ENCODE results near the gene CASP1.

DNA sequence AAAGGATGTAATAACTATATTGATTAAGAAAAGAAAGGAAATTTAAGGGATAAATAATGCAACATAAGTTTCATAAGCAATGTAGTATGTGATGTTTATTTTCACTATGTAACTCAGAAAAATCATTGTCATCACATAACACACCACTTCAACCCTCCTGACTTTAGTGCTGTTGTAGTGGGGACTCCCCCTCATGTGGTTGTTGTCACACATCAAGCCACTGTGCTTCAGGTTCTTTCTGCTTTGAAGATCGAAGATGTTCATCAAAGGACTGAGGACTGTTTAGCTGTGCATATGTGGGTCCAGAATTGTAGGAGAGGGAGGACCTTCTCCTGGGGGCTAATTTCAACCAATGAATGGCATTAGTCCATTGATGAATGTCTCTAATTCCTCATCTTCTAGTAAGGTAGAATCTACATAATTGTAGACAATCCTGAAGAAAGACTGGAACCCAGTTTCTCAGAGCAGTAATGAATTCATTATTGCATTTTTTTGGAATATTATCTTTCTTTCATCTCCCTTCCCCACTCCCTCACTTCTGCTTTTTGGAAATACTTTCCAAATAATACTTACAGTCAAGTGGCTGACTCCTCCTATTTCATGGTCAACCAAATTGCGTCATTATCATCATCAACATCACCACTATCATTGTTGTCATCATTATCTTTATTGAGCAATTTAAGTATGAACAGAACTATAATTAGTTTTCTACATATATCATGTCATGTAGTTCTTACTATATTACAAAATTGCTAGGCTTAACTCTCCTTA, 20.0 kb upstream of the CASP1 start:
- TF ChIP-seq, protein P1, sequence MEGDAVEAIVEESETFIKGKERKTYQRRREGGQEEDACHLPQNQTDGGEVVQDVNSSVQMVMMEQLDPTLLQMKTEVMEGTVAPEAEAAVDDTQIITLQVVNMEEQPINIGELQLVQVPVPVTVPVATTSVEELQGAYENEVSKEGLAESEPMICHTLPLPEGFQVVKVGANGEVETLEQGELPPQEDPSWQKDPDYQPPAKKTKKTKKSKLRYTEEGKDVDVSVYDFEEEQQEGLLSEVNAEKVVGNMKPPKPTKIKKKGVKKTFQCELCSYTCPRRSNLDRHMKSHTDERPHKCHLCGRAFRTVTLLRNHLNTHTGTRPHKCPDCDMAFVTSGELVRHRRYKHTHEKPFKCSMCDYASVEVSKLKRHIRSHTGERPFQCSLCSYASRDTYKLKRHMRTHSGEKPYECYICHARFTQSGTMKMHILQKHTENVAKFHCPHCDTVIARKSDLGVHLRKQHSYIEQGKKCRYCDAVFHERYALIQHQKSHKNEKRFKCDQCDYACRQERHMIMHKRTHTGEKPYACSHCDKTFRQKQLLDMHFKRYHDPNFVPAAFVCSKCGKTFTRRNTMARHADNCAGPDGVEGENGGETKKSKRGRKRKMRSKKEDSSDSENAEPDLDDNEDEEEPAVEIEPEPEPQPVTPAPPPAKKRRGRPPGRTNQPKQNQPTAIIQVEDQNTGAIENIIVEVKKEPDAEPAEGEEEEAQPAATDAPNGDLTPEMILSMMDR (IDR thresholded peaks at IDR 0.05), result no peak
- no peak for TF ChIP-seq POLR2AphosphoS5 (IDR thresholded peaks at IDR 0.05; ENCODE audit: low read depth, low read length)
- TF ChIP-seq, protein P2, sequence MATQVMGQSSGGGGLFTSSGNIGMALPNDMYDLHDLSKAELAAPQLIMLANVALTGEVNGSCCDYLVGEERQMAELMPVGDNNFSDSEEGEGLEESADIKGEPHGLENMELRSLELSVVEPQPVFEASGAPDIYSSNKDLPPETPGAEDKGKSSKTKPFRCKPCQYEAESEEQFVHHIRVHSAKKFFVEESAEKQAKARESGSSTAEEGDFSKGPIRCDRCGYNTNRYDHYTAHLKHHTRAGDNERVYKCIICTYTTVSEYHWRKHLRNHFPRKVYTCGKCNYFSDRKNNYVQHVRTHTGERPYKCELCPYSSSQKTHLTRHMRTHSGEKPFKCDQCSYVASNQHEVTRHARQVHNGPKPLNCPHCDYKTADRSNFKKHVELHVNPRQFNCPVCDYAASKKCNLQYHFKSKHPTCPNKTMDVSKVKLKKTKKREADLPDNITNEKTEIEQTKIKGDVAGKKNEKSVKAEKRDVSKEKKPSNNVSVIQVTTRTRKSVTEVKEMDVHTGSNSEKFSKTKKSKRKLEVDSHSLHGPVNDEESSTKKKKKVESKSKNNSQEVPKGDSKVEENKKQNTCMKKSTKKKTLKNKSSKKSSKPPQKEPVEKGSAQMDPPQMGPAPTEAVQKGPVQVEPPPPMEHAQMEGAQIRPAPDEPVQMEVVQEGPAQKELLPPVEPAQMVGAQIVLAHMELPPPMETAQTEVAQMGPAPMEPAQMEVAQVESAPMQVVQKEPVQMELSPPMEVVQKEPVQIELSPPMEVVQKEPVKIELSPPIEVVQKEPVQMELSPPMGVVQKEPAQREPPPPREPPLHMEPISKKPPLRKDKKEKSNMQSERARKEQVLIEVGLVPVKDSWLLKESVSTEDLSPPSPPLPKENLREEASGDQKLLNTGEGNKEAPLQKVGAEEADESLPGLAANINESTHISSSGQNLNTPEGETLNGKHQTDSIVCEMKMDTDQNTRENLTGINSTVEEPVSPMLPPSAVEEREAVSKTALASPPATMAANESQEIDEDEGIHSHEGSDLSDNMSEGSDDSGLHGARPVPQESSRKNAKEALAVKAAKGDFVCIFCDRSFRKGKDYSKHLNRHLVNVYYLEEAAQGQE (IDR thresholded peaks at IDR 0.05; ENCODE audit: insufficient read depth in 1 of 2, low read depth in 2 of 2, low read length in 1 of 2), result no peak
- no peak for TF ChIP-seq SIN3A (IDR thresholded peaks at IDR 0.05; ENCODE audit: borderline replicate concordance, insufficient read depth, low read depth, low read length)
- TF ChIP-seq TCF7L2 (IDR thresholded peaks at IDR 0.05; ENCODE audit: low read depth, low read length), result no peak
